Neuronal stem cell (in vitro differentiated cells): ENCODE results near the gene PHF13.

Experiments
- DNase-seq: peaks from one replicate; pipeline ENCODE4 v3.0.0-alpha.2; 2013; ENCODE audit warnings: low spot score
- H2AFZ ChIP-seq: one replicate; pipeline ENCODE4 v1.6.1; 2013; ENCODE audit warnings: mild to moderate bottlenecking, low read length, inconsistent platforms
- H2AK5ac ChIP-seq: 2 replicates; pipeline ENCODE4 v1.6.1; 2013; ENCODE audit warnings: low read depth, mild to moderate bottlenecking, inconsistent platforms, low read length, moderate library complexity, mixed read lengths
- H2BK120ac ChIP-seq: 2 replicates; pipeline ENCODE4 v1.6.1; 2013; ENCODE audit warnings: low read depth, mild to moderate bottlenecking, inconsistent platforms, low read length, moderate library complexity, mixed read lengths
- H2BK12ac ChIP-seq: one replicate; pipeline ENCODE4 v1.6.1; 2013; ENCODE audit warnings: low read length, inconsistent platforms
- H2BK15ac ChIP-seq: 2 replicates; pipeline ENCODE4 v1.6.1; 2013; ENCODE audit warnings: mild to moderate bottlenecking, low read length, inconsistent platforms, mixed read lengths
- H2BK5ac ChIP-seq: one replicate; pipeline ENCODE4 v1.6.1; 2013; ENCODE audit warnings: inconsistent platforms, mild to moderate bottlenecking, low read length, moderate library complexity
- H3K14ac ChIP-seq: one replicate; pipeline ENCODE4 v1.6.1; 2013; ENCODE audit warnings: low read length, inconsistent platforms
- H3K18ac ChIP-seq: 2 replicates; pipeline ENCODE4 v1.6.1; 2013; ENCODE audit warnings: low read length, inconsistent platforms
- H3K23ac ChIP-seq: 2 replicates; pipeline ENCODE4 v1.6.1; 2013; ENCODE audit warnings: low read depth, mild to moderate bottlenecking, mixed read lengths, low read length, inconsistent platforms; ENCODE audit not compliant: poor library complexity
- H3K27ac ChIP-seq: replicated peaks from 3 replicates; pipeline ENCODE4 v1.5.1; 2013; ENCODE audit warnings: low read length, inconsistent platforms
- H3K27me3 ChIP-seq, 3 experiments: 2 replicates each; pipeline ENCODE4 v1.6.1; 2013; ENCODE audit warnings: low read length in 3 of 3, mild to moderate bottlenecking in 2 of 3, inconsistent platforms in 1 of 3, low read depth in 1 of 3, mixed read lengths in 1 of 3, moderate library complexity in 1 of 3; ENCODE audit not compliant: control insufficient read depth in 3 of 3, insufficient read depth in 3 of 3
- H3K36me3 ChIP-seq, 2 donors: replicated peaks in 1 of 2; 2 replicates each; pipeline ENCODE4 v1.6.1; 2013; ENCODE audit warnings: low read length in 2 of 2; ENCODE audit not compliant: control insufficient read depth in 2 of 2, insufficient read depth in 2 of 2
- H3K4ac ChIP-seq: 2 replicates; pipeline ENCODE4 v1.6.1; 2013; ENCODE audit warnings: inconsistent platforms, mild to moderate bottlenecking, low read length, moderate library complexity
- H3K4me1 ChIP-seq, 2 donors: 1 replicate in 1 of 2; 2 replicates in 1 of 2; pipeline ENCODE4 v1.6.1; 2013; ENCODE audit warnings: low read length in 2 of 2, low read depth in 1 of 2; ENCODE audit not compliant: control insufficient read depth in 2 of 2, insufficient read depth in 1 of 2
- H3K4me2 ChIP-seq: one replicate; pipeline ENCODE4 v1.6.1; 2013; ENCODE audit warnings: mild to moderate bottlenecking, low read length, inconsistent platforms; ENCODE audit not compliant: insufficient read depth, poor library complexity, severe bottlenecking
- H3K4me3 ChIP-seq, 2 donors: 2 replicates each; pipeline ENCODE4 v1.5.1; 2013; ENCODE audit warnings: low read length in 2 of 2, mild to moderate bottlenecking in 2 of 2, inconsistent platforms in 1 of 2, moderate library complexity in 1 of 2
- H3K79me1 ChIP-seq: one replicate; pipeline ENCODE4 v1.6.1; 2013; ENCODE audit warnings: low read depth, mild to moderate bottlenecking, inconsistent platforms, low read length, moderate library complexity
- H3K9ac ChIP-seq: one replicate; pipeline ENCODE4 v1.6.1; 2013; ENCODE audit warnings: mild to moderate bottlenecking, low read depth, low read length, inconsistent platforms; ENCODE audit not compliant: poor library complexity
- H3K9me3 ChIP-seq, 2 donors: replicated peaks in 1 of 2; 2 replicates each; pipeline versions ENCODE3 to v1.6.1; 2013; ENCODE audit warnings: low read length in 2 of 2, mild to moderate bottlenecking in 2 of 2, inconsistent platforms in 1 of 2, low read depth in 1 of 2, mixed read lengths in 1 of 2, moderate library complexity in 1 of 2; ENCODE audit not compliant: control insufficient read depth in 2 of 2, insufficient read depth in 1 of 2
- H4K8ac ChIP-seq: one replicate; pipeline ENCODE4 v1.6.1; 2013; ENCODE audit warnings: low read depth, mild to moderate bottlenecking, inconsistent platforms, low read length, moderate library complexity
- H4K91ac ChIP-seq: one replicate; pipeline ENCODE4 v1.6.1; 2013; ENCODE audit warnings: low read length, low read depth, mild to moderate bottlenecking, inconsistent platforms; ENCODE audit not compliant: poor library complexity
- WGBS, 2 donors: extraction: QIAGEN DNeasy Blood & Tissue Kit; methylation state at CpG; one replicate each; pipeline ENCODE4 v1.1.7; 2013; ENCODE audit warnings: missing lambda C conversion rate in 2 of 2, mixed read lengths in 1 of 2; ENCODE audit not compliant: insufficient read length in 2 of 2, insufficient replicate concordance in 1 of 2; ENCODE audit errors: extremely low coverage in 2 of 2; 5-methylcytosine and 5-hydroxymethylcytosine counted together

PHF13 gene

GRCh38 chr1:6627841-6628545, 14.5 kb downstream of the PHF13 start:
- Histone ChIP-seq H3K4me1 (peaks cover 5 to 8% of the 10 kb centered on the region in 2 donors), H3K4me3 (no peak overlapping the region), H3K9me3 (no peaks in the 10 kb centered on the region), H3K14ac (no peak overlapping the region), H2AK5ac (no peak overlapping the region), H3K36me3 (peaks cover 43 to 81% of the 10 kb centered on the region in 2 donors), H4K91ac (no peak overlapping the region), H3K79me1 (peaks cover 17% of the 10 kb centered on the region), H3K4ac (no peak overlapping the region), H4K8ac (no peak overlapping the region), H2BK12ac (no peak overlapping the region), H2BK120ac (no peak overlapping the region), H3K27me3 (no peaks in the 10 kb centered on the region), H3K9ac (peak overlapping the region; percentile 50), H2BK5ac (peak overlapping the region; percentile 82), H2BK15ac (no peak overlapping the region), H3K23ac (peak overlapping the region; percentile 80), H2AFZ (no peak overlapping the region), H3K27ac (no peak overlapping the region), H3K4me2 (no peak overlapping the region), H3K18ac (no peak overlapping the region)
- no peak for DNase-seq
- no CpG with 5 or more reads among the region's 21 CpGs for WGBS, 2 donors

- no peak overlapping the region for H2BK15ac ChIP-seq
- no peak overlapping the region for H3K4me2 ChIP-seq
- no peak overlapping the region for H3K18ac ChIP-seq
- no peaks in the 10 kb centered on the region for H3K27me3 ChIP-seq
- H2BK120ac ChIP-seq, result no peak overlapping the region
- no peak overlapping the region for H3K23ac ChIP-seq
- H3K79me1 ChIP-seq, result peaks cover 18% of the 10 kb centered on the region
- H3K9ac ChIP-seq, result no peak overlapping the region
- H3K4ac ChIP-seq, result no peak overlapping the region
- H3K27ac ChIP-seq, result no peak overlapping the region
- H3K36me3 ChIP-seq, result peaks cover 46 to 81% of the 10 kb centered on the region in 2 donors
- peaks cover 5 to 8% of the 10 kb centered on the region in 2 donors for H3K4me1 ChIP-seq
- H4K91ac ChIP-seq, result no peak overlapping the region
- no peak overlapping the region for H2AK5ac ChIP-seq
- peak overlapping the region; percentile 21 for H3K14ac ChIP-seq
- H3K4me3 ChIP-seq, result no peak overlapping the region
- H2AFZ ChIP-seq, result no peak overlapping the region
- H2BK12ac ChIP-seq, result no peak overlapping the region
- DNase-seq, result no peak
- H2BK5ac ChIP-seq, result no peak overlapping the region
- no CpG with 5 or more reads among the region's 12 CpGs for WGBS, 2 donors
- no peak overlapping the region for H4K8ac ChIP-seq
- H3K9me3 ChIP-seq, result no peaks in the 10 kb centered on the region
Observed at GRCh38 chr1:6628971-6629479, 15.5 kb downstream of the PHF13 start.

DNA sequence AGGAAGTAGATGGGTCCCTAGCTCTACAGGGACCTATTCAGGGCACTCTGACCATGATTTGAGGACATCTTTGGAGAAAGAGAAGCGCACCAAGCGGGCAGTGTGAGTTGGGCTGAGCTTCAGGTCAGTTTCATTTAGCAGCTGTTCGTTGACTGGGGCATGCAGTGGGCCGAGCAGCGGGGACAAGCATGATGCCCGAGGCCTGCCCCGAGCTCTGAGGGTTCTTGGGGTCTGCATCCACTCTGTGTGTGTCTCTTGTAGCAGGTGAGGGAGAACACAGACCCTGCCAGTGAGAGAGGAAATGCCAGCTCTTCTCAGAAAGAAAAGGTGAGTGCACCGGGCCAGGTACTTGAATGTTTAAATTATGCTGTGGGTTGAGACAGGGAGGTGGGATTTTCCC, 16.5 kb downstream of the PHF13 start:
- no peak overlapping the region for H2BK15ac ChIP-seq
- no peak overlapping the region for H2BK120ac ChIP-seq
- no peak overlapping the region for H2AFZ ChIP-seq
- no peak overlapping the region for H3K27ac ChIP-seq
- no peak overlapping the region for H3K4me3 ChIP-seq
- no peak overlapping the region for H2BK5ac ChIP-seq
- H3K4me1 ChIP-seq, result peaks cover 2 to 3% of the 10 kb centered on the region in 2 donors
- WGBS, 2 donors, result no CpG with 5 or more reads among the region's 8 CpGs
- DNase-seq, result no peak
- no peak overlapping the region for H3K23ac ChIP-seq
- no peak overlapping the region for H3K14ac ChIP-seq
- H4K8ac ChIP-seq, result no peak overlapping the region
- H3K36me3 ChIP-seq, result peaks cover 56 to 85% of the 10 kb centered on the region in 2 donors
- no peaks in the 10 kb centered on the region for H3K9me3 ChIP-seq
- no peak overlapping the region for H3K18ac ChIP-seq
- no peak overlapping the region for H4K91ac ChIP-seq
- no peak overlapping the region for H3K4ac ChIP-seq
- no peak overlapping the region for H3K4me2 ChIP-seq
- no peak overlapping the region for H3K9ac ChIP-seq
- H2BK12ac ChIP-seq, result no peak overlapping the region
- H3K79me1 ChIP-seq, result peaks cover 20% of the 10 kb centered on the region
- H2AK5ac ChIP-seq, result no peak overlapping the region
- H3K27me3 ChIP-seq, result no peaks in the 10 kb centered on the region

DNA sequence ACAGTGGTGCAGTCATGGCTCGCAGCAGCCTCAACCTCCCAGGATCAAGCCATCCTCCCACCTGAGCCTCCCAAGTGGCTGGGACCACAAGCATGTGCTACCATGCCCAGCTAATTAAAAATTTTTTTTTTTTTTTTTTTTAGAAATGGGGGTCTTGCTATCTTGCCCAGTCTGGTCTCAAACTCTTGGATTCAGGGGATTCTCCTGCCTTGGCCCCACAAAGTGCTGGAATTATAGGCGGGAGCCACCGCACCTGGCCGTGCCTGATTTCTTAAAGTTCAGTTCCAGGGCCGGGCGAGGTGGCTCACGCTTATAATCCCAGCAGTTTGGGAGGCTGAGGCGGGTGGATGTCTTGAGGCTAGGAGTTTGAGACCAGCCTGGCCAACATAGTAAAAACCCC, 17.5 kb downstream of the PHF13 start:
- no CpG with 5 or more reads among the region's 8 CpGs for WGBS, 2 donors
- H3K23ac ChIP-seq, result no peak overlapping the region
- no peak overlapping the region for H2BK12ac ChIP-seq
- no peak overlapping the region for H2BK5ac ChIP-seq
- no peak overlapping the region for H3K4me2 ChIP-seq
- H3K14ac ChIP-seq, result no peak overlapping the region
- no peak overlapping the region for H4K8ac ChIP-seq
- H4K91ac ChIP-seq, result no peak overlapping the region
- peaks cover 18% of the 10 kb centered on the region for H3K79me1 ChIP-seq
- H3K4me3 ChIP-seq, result no peak overlapping the region
- H3K9me3 ChIP-seq, result no peaks in the 10 kb centered on the region
- no peak overlapping the region for H3K18ac ChIP-seq
- H3K9ac ChIP-seq, result no peak overlapping the region
- no peaks in the 10 kb centered on the region for H3K27me3 ChIP-seq
- DNase-seq, result no peak
- H2AK5ac ChIP-seq, result no peak overlapping the region
- no peak overlapping the region for H2BK120ac ChIP-seq
- H3K27ac ChIP-seq, result no peak overlapping the region
- H2BK15ac ChIP-seq, result no peak overlapping the region
- peaks cover 65 to 94% of the 10 kb centered on the region in 2 donors for H3K36me3 ChIP-seq
- no peak overlapping the region for H2AFZ ChIP-seq
- peaks cover under 1 to 1% of the 10 kb centered on the region in 2 donors for H3K4me1 ChIP-seq
- no peak overlapping the region for H3K4ac ChIP-seq
